CD14-positive monocyte (primary cell): ENCODE data around the gene DGCR6L. TPM values are rescaled to one million over a fixed set of nuclear protein-coding genes. Genes with fewer than 3 reads are reported as not detected.

ENCODE experiments used
- DNase-seq, 3 donors: peaks; one replicate each; pipeline ENCODE4 v3.0.0-alpha.2; 2011 to 2022
- H2AFZ ChIP-seq: 2 replicates; pipeline ENCODE4 v1.6.0; 2012; ENCODE audit warnings: mild to moderate bottlenecking, low read depth, low read length, inconsistent platforms; ENCODE audit not compliant: insufficient read depth, poor library complexity, severe bottlenecking
- H3K27ac ChIP-seq, 2 donors: 1 replicate in 1 of 2; 2 replicates in 1 of 2; pipeline ENCODE4 v1.5.1; 2012 to 2013; ENCODE audit warnings: low read length in 2 of 2, control low read depth in 1 of 2, inconsistent platforms in 1 of 2, low read depth in 1 of 2, mild to moderate bottlenecking in 1 of 2
- H3K27me3 ChIP-seq, 2 donors: one replicate each; pipeline versions ENCODE4 v1.6.0 to v1.6.1; 2011 to 2013; ENCODE audit warnings: low read length in 2 of 2; ENCODE audit not compliant: control insufficient read depth in 2 of 2, insufficient read depth in 2 of 2
- H3K36me3 ChIP-seq, 2 donors: replicated peaks in 1 of 2; 1 replicate in 1 of 2; 2 replicates in 1 of 2; pipeline versions ENCODE4 v1.5.1 to v1.6.1; 2012 to 2013; ENCODE audit warnings: low read length in 2 of 2, control low read depth in 1 of 2, inconsistent platforms in 1 of 2, mild to moderate bottlenecking in 1 of 2; ENCODE audit not compliant: insufficient read depth in 2 of 2, control insufficient read depth in 1 of 2
- H3K4me1 ChIP-seq, 2 donors: 1 replicate in 1 of 2; 2 replicates in 1 of 2; pipeline versions ENCODE4 v1.5.1 to v1.6.1; 2012 to 2013; ENCODE audit warnings: low read length in 2 of 2, control low read depth in 1 of 2, inconsistent platforms in 1 of 2, mild to moderate bottlenecking in 1 of 2, moderate library complexity in 1 of 2; ENCODE audit not compliant: insufficient read depth in 2 of 2, control insufficient read depth in 1 of 2
- H3K4me2 ChIP-seq: replicated peaks from 2 replicates; pipeline ENCODE3; 2012; ENCODE audit warnings: low read length, moderate library complexity, mild to moderate bottlenecking; ENCODE audit not compliant: poor library complexity, severe bottlenecking; ENCODE audit errors: extremely low read depth
- H3K4me3 ChIP-seq, 3 experiments: fragments of 200-600 bp in 1 of 3; sonication (generic) in 1 of 3; replicated peaks in 1 of 3; 1 replicate in 2 of 3; 2 replicates in 1 of 3; pipeline ENCODE4 v1.5.1; 2011 to 2013; ENCODE audit warnings: low read length in 3 of 3, mild to moderate bottlenecking in 3 of 3, control low read depth in 2 of 3, low read depth in 2 of 3, inconsistent platforms in 1 of 3, moderate library complexity in 1 of 3
- H3K79me2 ChIP-seq: 2 replicates; pipeline ENCODE4 v1.6.0; 2012; ENCODE audit warnings: mild to moderate bottlenecking, control low read depth, inconsistent platforms, low read length, moderate library complexity; ENCODE audit not compliant: insufficient read depth
- H3K9ac ChIP-seq: 2 replicates; pipeline ENCODE4 v1.6.0; 2017; ENCODE audit warnings: low read length, mild to moderate bottlenecking; ENCODE audit not compliant: insufficient read depth, poor library complexity, severe bottlenecking
- H3K9me3 ChIP-seq, 2 donors: replicated peaks in 1 of 2; 1 replicate in 1 of 2; 2 replicates in 1 of 2; pipeline versions ENCODE4 v1.5.1 to v1.6.1; 2012 to 2013; ENCODE audit warnings: low read length in 2 of 2, control low read depth in 1 of 2; ENCODE audit not compliant: control insufficient read depth in 1 of 2, insufficient read depth in 1 of 2
- H4K20me1 ChIP-seq: 2 replicates; pipeline ENCODE4 v1.6.0; 2012; ENCODE audit warnings: mild to moderate bottlenecking, low read length, control low read depth, moderate library complexity; ENCODE audit not compliant: insufficient read depth
- H3K27ac Mint-ChIP-seq, 7 donors: one replicate each; pipeline ENCODE4 v1.8.0; 2020; ENCODE audit warnings: mild to moderate bottlenecking in 7 of 7, mixed read lengths in 7 of 7, moderate library complexity in 6 of 7, inconsistent platforms in 2 of 7
- H3K27me3 Mint-ChIP-seq, 3 donors: one replicate each; pipeline ENCODE4 v1.8.0; 2021 to 2022; ENCODE audit warnings: low read depth in 3 of 3, mild to moderate bottlenecking in 3 of 3, mixed read lengths in 3 of 3, moderate library complexity in 3 of 3, inconsistent platforms in 1 of 3
- H3K36me3 Mint-ChIP-seq, 2 donors: one replicate each; pipeline ENCODE4 v1.8.0; 2020; ENCODE audit warnings: mixed read lengths in 2 of 2, inconsistent platforms in 1 of 2, mild to moderate bottlenecking in 1 of 2
- H3K4me1 Mint-ChIP-seq: one replicate; pipeline ENCODE4 v1.8.0; 2020; ENCODE audit warnings: mild to moderate bottlenecking, mixed read lengths
- H3K4me3 Mint-ChIP-seq, 2 donors: one replicate each; pipeline ENCODE4 v1.8.0; 2020; ENCODE audit warnings: mild to moderate bottlenecking in 2 of 2, mixed read lengths in 2 of 2, moderate library complexity in 1 of 2
- H3K9me3 Mint-ChIP-seq, 7 donors: one replicate each; pipeline ENCODE4 v1.8.0; 2020 to 2022; ENCODE audit warnings: mixed read lengths in 7 of 7, mild to moderate bottlenecking in 6 of 7, moderate library complexity in 6 of 7, inconsistent platforms in 2 of 7
- WGBS: methylation state at CpG from one replicate; pipeline ENCODE4 v1.1.5; 2013; ENCODE audit warnings: missing lambda C conversion rate; ENCODE audit not compliant: insufficient coverage; 5-methylcytosine and 5-hydroxymethylcytosine counted together
- intact Hi-C, 2 donors: fragments of 100-400 bp; cut with micrococcal nuclease; formaldehyde crosslinking; loops; one replicate each; pipeline versions ENCODE4 v1.15.0 to v1.15.1; 2023
- polyA plus RNA-seq, 3 donors: library from polyadenylated mRNA; depleted of rRNA in 1 of 3; unstranded in 2 of 3; stranded (reverse) in 1 of 3; fragments of 300-500 nt in 2 of 3; fragments of >200 nt in 1 of 3; fragmentation: Illumina TruSeq in 2 of 3; gene quantifications; 1 replicate in 2 of 3; 2 replicates in 1 of 3; pipeline ENCODE4 v1.2.3, GENCODE V29; 2012 to 2021
- TF ChIP-seq, protein P1 (sequence below): fragments of 200-600 bp; IDR thresholded peaks from one replicate; pipeline ENCODE4 v1.8.0; 2022; ENCODE audit warnings: antibody characterized with exemption, mild to moderate bottlenecking

DGCR6L gene
- polyA plus RNA-seq, 3 donors: 33.0 to 62.8 (median 56.3) TPM

DNA sequence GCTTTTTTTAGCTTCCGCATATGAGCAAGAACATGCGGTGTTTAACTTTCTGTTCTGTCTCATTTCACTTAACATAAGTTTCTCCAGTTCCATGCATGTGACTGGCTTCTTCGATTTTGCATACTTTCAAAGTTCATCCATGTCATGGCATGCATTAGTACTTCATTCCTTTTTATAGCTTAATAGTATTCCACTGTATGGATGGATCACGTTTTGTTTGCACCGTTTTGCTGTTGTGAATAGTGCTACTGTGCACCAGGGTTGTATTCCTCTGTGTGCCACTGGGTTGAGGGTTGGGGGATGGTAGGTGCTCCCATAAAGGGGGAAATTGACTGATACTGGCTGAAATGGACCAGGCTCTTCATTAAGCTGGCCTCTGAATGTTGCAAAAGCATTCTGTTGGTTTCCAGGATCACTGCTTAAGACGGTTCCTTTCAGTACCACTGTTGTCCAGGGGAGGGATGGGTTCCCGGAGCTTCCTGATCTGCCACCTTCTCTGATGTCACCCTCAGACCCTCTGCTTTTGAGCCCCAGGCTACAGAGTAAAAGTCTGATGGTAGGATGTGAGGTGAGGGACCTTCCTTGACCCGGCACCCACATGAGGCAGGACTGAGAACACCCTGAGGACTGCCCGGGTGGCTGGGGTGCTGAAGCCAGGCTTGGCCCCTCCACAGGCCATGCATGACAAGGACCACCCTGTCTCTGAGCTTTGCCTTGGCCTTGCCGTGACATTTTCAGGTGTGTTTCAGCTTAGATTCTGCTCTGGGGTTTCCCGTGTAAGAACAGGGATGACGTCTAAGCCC, 24.4 kb downstream of the DGCR6L start:
- intact Hi-C loops: no loop called here
- Histone ChIP-seq H3K27me3 (peaks cover 2 to 5% of the 10 kb centered on the region in 2 donors), H3K27ac (no peak overlapping the region), H4K20me1 (no peaks in the 10 kb centered on the region), H3K36me3 (no peaks in the 10 kb centered on the region), H3K4me2 (no peak overlapping the region), H3K79me2 (no peaks in the 10 kb centered on the region), H3K9me3 (no peaks in the 10 kb centered on the region), H3K4me1 (peaks cover 7 to 18% of the 10 kb centered on the region in 2 donors), H2AFZ (no peak overlapping the region), H3K4me3 (no peak overlapping the region), H3K9ac (no peak overlapping the region)
- no peak for DNase-seq
- no peaks in the 10 kb centered on the region for H3K9me3 Mint-ChIP-seq
- TF ChIP-seq, protein P1, sequence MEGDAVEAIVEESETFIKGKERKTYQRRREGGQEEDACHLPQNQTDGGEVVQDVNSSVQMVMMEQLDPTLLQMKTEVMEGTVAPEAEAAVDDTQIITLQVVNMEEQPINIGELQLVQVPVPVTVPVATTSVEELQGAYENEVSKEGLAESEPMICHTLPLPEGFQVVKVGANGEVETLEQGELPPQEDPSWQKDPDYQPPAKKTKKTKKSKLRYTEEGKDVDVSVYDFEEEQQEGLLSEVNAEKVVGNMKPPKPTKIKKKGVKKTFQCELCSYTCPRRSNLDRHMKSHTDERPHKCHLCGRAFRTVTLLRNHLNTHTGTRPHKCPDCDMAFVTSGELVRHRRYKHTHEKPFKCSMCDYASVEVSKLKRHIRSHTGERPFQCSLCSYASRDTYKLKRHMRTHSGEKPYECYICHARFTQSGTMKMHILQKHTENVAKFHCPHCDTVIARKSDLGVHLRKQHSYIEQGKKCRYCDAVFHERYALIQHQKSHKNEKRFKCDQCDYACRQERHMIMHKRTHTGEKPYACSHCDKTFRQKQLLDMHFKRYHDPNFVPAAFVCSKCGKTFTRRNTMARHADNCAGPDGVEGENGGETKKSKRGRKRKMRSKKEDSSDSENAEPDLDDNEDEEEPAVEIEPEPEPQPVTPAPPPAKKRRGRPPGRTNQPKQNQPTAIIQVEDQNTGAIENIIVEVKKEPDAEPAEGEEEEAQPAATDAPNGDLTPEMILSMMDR: no peak
- H3K36me3 Mint-ChIP-seq: no peaks in the 10 kb centered on the region
- H3K4me3 Mint-ChIP-seq: no peak overlapping the region
- H3K4me1 Mint-ChIP-seq: peaks cover 5% of the 10 kb centered on the region
- H3K27me3 Mint-ChIP-seq: peaks cover 0 to 17% (median 11%) of the 10 kb centered on the region in 3 donors
- no peak overlapping the region for H3K27ac Mint-ChIP-seq
- 88% methylated on average over 8 of the region's 12 CpGs for WGBS

DNA sequence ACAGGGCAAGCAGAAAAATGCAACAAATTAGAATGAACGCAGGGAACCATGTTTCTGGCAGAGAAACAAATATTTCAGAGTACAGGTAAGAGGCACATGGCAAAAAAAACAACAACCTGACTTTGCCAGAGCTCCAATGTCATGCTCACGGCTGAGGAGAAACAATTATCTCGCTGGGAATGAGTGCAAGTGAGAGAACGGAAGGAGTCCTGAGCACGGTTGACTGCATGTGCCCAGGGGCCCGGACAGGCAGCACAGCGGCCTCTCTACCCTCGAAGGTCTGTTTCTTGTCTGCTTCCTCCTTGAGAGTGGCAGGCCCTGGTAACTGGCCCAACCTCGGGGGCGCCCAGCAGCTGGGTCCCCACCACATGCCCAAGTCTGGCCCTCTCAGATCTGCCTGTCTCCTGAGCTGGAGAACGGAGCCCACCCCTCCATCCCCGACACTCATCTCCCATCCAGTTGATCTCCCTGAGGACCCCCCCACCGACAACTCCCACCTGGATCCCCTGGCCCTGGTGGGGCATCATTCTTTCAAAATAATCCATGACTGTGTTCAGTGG, 27.1 kb downstream of the DGCR6L start:
- no peaks in the 10 kb centered on the region for H3K36me3 ChIP-seq

More for the DNA sequence above, 27.1 kb downstream of the DGCR6L start:
- no peak overlapping the region for H3K4me3 Mint-ChIP-seq
- peaks cover 0 to 4% (median 2%) of the 10 kb centered on the region in 3 donors for H3K27me3 Mint-ChIP-seq
- Histone ChIP-seq H3K4me1 (no peaks in the 10 kb centered on the region), H3K27ac (no peak overlapping the region), H3K4me3 (no peak overlapping the region), H3K4me2 (no peak overlapping the region), H4K20me1 (no peaks in the 10 kb centered on the region), H3K27me3 (no peaks in the 10 kb centered on the region), H3K9ac (no peak overlapping the region), H3K79me2 (no peaks in the 10 kb centered on the region), H3K9me3 (no peaks in the 10 kb centered on the region), H2AFZ (no peak overlapping the region)
- no peaks in the 10 kb centered on the region for H3K4me1 Mint-ChIP-seq
- WGBS: 83% methylated on average over 12 of the region's 13 CpGs
- H3K36me3 Mint-ChIP-seq: no peaks in the 10 kb centered on the region
- no peak overlapping the region for H3K27ac Mint-ChIP-seq
- intact Hi-C loops: no loop called here
- TF ChIP-seq, protein P1: no peak
- no peaks in the 10 kb centered on the region for H3K9me3 Mint-ChIP-seq
- DNase-seq: no peak
